Uterus (tissue), 4 donors: ENCODE results near the gene TTC24. TPM values are rescaled to one million over a fixed set of nuclear protein-coding genes. Genes with fewer than 3 reads are reported as not detected.

Source experiments
- DNase-seq, 2 donors: peaks; one replicate each; pipeline ENCODE4 v3.0.0-alpha.2; 2019 to 2020
- H3K27ac ChIP-seq, 2 donors: fragments of 200-600 bp; sonication (generic); 1 replicate in 1 of 2; 2 replicates in 1 of 2; pipeline ENCODE4 v1.5.1; 2016 to 2018
- H3K27me3 ChIP-seq, 2 donors: fragments of 200-600 bp; sonication (generic); one replicate each; pipeline ENCODE4 v1.5.1; 2018 to 2019; ENCODE audit warnings: control low read depth in 1 of 2
- H3K36me3 ChIP-seq, 2 donors: fragments of 200-600 bp; sonication (generic); one replicate each; pipeline ENCODE4 v1.5.1; 2019; ENCODE audit warnings: control low read depth in 1 of 2
- H3K4me1 ChIP-seq, 2 donors: fragments of 200-600 bp; sonication (generic); one replicate each; pipeline ENCODE4 v1.5.1; 2018 to 2019; ENCODE audit warnings: control low read depth in 1 of 2
- H3K4me3 ChIP-seq, 2 donors: fragments of 200-600 bp; sonication (generic); 1 replicate in 1 of 2; 2 replicates in 1 of 2; pipeline ENCODE4 v1.5.1; 2018 to 2019; ENCODE audit warnings: mild to moderate bottlenecking in 1 of 2
- H3K9me3 ChIP-seq, 2 donors: fragments of 200-600 bp; sonication (generic); one replicate each; pipeline ENCODE4 v1.5.1; 2019; ENCODE audit warnings: control low read depth in 1 of 2
- POLR2A ChIP-seq, 2 donors: fragments of 450-650 bp; IDR thresholded peaks; one replicate each; pipeline ENCODE4 v1.6.1; 2016; ENCODE audit warnings: antibody characterized with exemption in 2 of 2, mild to moderate bottlenecking in 1 of 2, moderate library complexity in 1 of 2
- intact Hi-C: fragments of 100-400 bp; cut with DNase I; formaldehyde crosslinking; loops from one replicate; pipeline ENCODE4 v1.15.1; 2023; ENCODE audit warnings: low total_unique reads
- total RNA-seq, 4 donors: library from RNA; depleted of rRNA in 3 of 4; stranded (reverse); fragments of >200 nt in 3 of 4; gene quantifications; one replicate each; pipeline versions ENCODE4 v1.1.0 to v1.2.4, GENCODE V29; 2014 to 2023
- TF ChIP-seq, protein P1 (sequence below), 4 experiments: fragments of 200-600 bp in 2 of 4; fragments of 450-650 bp in 2 of 4; sonication (generic) in 2 of 4; IDR thresholded peaks; one replicate each; pipeline ENCODE4 v1.5.1; 2016 to 2019; ENCODE audit warnings: antibody characterized with exemption in 4 of 4, mild to moderate bottlenecking in 2 of 4, moderate library complexity in 1 of 4
- donor health status: DM: yes; HTN: yes; CAD: no.

TTC24 gene
- total RNA-seq, 4 donors from 2014 or later = not detected

DNA sequence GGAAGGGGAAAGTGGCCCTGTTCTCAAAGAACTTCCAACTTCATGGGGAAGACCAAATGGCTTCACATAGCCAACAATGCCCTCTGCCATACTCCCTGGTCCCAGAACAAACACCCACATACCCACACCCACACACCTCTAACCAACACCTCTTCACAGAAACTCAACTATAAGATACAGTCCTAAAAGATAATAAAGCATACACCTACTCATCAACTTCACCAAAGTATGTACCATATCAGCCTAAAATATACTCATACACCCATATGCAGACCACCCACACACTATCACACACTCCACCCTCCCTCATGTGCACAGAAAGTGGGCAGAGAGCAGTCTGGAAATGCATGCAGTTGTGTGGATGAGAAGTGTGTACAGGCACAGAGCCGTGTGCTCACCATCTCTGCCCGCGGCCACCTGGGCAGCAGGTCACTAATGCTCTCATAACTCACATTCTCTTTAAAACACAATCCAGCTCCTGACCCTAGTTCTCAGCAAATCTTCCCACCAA is 34.9 kb upstream of the TTC24 start:
- no peak for DNase-seq
- TF ChIP-seq, protein P1, sequence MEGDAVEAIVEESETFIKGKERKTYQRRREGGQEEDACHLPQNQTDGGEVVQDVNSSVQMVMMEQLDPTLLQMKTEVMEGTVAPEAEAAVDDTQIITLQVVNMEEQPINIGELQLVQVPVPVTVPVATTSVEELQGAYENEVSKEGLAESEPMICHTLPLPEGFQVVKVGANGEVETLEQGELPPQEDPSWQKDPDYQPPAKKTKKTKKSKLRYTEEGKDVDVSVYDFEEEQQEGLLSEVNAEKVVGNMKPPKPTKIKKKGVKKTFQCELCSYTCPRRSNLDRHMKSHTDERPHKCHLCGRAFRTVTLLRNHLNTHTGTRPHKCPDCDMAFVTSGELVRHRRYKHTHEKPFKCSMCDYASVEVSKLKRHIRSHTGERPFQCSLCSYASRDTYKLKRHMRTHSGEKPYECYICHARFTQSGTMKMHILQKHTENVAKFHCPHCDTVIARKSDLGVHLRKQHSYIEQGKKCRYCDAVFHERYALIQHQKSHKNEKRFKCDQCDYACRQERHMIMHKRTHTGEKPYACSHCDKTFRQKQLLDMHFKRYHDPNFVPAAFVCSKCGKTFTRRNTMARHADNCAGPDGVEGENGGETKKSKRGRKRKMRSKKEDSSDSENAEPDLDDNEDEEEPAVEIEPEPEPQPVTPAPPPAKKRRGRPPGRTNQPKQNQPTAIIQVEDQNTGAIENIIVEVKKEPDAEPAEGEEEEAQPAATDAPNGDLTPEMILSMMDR (IDR thresholded peaks at IDR 0.05) = no peak
- TF ChIP-seq POLR2A (IDR thresholded peaks at IDR 0.05) = no peak
- intact Hi-C loops = no loop called here
- Histone ChIP-seq H3K4me3 (no peak overlapping the region), H3K4me1 (no peaks in the 10 kb centered on the region), H3K9me3 (no peaks in the 10 kb centered on the region), H3K36me3 (no peaks in the 10 kb centered on the region), H3K27ac (no peak overlapping the region), H3K27me3 (no peaks in the 10 kb centered on the region)

DNA sequence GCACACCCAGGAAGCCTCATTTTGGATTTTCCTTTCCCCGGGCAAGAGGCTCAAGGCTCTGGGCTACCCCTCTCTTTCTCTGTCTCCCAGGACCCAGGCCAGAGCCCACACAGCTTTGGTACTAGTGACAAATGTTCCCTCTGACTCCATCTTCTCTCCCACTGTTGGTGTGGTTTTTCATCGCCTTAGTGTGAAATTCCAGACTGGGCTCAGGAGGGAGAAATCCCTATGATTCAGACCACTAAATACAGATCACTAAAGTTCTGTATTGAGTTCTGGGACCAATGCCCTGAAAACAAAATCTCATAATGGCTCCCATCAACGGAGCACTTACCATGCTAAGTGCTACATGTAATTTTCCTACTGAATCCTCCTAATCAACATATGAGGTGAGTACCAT is 33.3 kb upstream of the TTC24 start:
- no peak overlapping the region for H3K27ac ChIP-seq
- no peak overlapping the region for H3K4me3 ChIP-seq
- no peaks in the 10 kb centered on the region for H3K9me3 ChIP-seq
- no peak for DNase-seq
- no peaks in the 10 kb centered on the region for H3K4me1 ChIP-seq
- no peaks in the 10 kb centered on the region for H3K27me3 ChIP-seq
- TF ChIP-seq, protein P1 (IDR thresholded peaks at IDR 0.05) = no peak
- no peak for TF ChIP-seq POLR2A (IDR thresholded peaks at IDR 0.05)
- no peaks in the 10 kb centered on the region for H3K36me3 ChIP-seq
- intact Hi-C loops = no loop called here

DNA sequence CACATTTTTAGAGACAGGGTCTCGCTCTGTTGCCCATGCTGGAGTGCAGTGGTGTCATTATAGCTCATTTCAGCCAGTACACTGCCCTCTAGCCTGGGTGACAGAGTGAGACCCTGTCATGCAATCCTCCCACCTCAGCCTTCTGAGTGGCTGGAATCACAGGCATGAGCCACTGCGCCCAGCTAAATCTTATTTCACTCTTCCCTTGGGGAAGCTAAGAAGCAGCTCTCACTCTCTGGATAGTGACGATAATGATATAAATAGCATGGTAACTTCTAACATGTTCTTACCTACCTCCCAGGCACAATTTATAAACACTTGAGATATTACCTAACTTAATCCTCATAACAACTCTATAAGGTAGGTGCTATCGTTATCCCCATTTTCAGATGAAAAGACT is 32.1 kb upstream of the TTC24 start:
- H3K4me1 ChIP-seq = no peaks in the 10 kb centered on the region
- no peak for DNase-seq
- intact Hi-C loops = no loop called here
- H3K9me3 ChIP-seq = no peaks in the 10 kb centered on the region
- no peaks in the 10 kb centered on the region for H3K36me3 ChIP-seq
- TF ChIP-seq POLR2A (IDR thresholded peaks at IDR 0.05) = no peak
- TF ChIP-seq, protein P1 (IDR thresholded peaks at IDR 0.05) = no peak
- H3K4me3 ChIP-seq = no peak overlapping the region
- no peaks in the 10 kb centered on the region for H3K27me3 ChIP-seq
- no peak overlapping the region for H3K27ac ChIP-seq

DNA sequence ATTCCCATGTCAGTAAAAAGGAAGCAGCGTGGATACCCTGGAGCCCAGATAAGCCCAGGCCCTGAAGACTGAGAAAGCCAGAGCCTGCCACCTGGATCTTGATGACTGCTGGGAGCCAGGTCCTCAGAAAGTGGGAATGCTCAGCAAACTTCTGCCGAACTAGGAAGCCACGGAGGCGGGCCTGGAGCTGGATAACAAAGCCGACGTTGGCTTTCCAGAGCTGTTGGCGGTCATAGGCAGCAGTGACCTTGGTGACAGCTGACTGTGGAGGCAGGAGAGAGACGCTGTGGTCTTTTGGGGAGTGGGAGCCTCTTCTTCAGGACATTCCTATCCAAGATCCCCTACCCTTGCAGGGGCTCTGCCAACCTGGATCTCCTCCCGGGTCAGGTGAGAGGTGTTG is 31.5 kb upstream of the TTC24 start:
- TF ChIP-seq, protein P1 (IDR thresholded peaks at IDR 0.05) = no peak
- no peak for TF ChIP-seq POLR2A (IDR thresholded peaks at IDR 0.05)
- intact Hi-C loops = no loop called here
- no peak overlapping the region for H3K4me3 ChIP-seq

DNA sequence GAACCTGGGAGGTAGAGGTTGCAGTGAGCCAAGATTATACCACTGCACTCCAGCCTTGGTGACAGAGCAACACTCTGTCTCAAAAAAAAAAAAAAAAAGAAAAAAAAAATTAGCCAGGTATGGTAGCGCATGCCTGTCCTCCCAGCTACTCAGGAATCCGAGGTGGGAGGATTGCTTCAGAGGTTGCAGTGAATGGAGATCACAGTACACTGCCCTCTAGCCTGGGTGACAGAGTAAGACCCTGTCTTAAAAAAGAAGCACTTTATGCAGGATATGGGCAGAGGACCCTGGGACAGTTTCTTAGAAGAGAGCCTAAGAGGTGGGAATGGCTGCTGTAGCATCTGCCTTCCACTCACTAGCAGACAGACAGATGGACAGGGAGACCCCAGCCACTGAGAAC is 30.1 kb upstream of the TTC24 start:
- H3K36me3 ChIP-seq = no peaks in the 10 kb centered on the region
- no peak overlapping the region for H3K27ac ChIP-seq
- H3K4me1 ChIP-seq = no peaks in the 10 kb centered on the region
- no peaks in the 10 kb centered on the region for H3K9me3 ChIP-seq
- no peak for DNase-seq
- intact Hi-C loops = no loop called here
- no peaks in the 10 kb centered on the region for H3K27me3 ChIP-seq
- H3K4me3 ChIP-seq = no peak overlapping the region
- TF ChIP-seq, protein P1 (IDR thresholded peaks at IDR 0.05) = no peak
- TF ChIP-seq POLR2A (IDR thresholded peaks at IDR 0.05) = no peak

More for the DNA sequence above, 31.5 kb upstream of the TTC24 start:
- no peak for DNase-seq
- Histone ChIP-seq H3K9me3 (no peaks in the 10 kb centered on the region), H3K27ac (no peak overlapping the region), H3K4me1 (no peaks in the 10 kb centered on the region), H3K27me3 (no peaks in the 10 kb centered on the region), H3K36me3 (no peaks in the 10 kb centered on the region)
